GM12878 (cell line): Measurements from ENCODE around the gene LRRC45. TPM values are rescaled to one million over a fixed set of nuclear protein-coding genes. Genes with fewer than 3 reads are reported as not detected.

Experiments used
- ASH2L ChIP-seq: fragments of 300-600, 200-600 bp; sonication (generic); IDR thresholded peaks from 2 replicates; pipeline ENCODE4 v1.6.1; 2017; ENCODE audit warnings: low read depth, mild to moderate bottlenecking, borderline replicate concordance
- ATF7 ChIP-seq: fragments of 450-650 bp; IDR thresholded peaks from 2 replicates; pipeline ENCODE4 v1.6.1; 2016; ENCODE audit warnings: low read depth, mild to moderate bottlenecking
- BACH1 ChIP-seq: fragments of 450-650 bp; IDR thresholded peaks from 2 replicates; pipeline ENCODE4 v1.6.1; 2017; ENCODE audit warnings: mild to moderate bottlenecking, borderline replicate concordance
- CEBPB ChIP-seq, 2 experiments: fragments of 150-350 bp in 1 of 2; IDR thresholded peaks; 2 replicates each; pipeline ENCODE4 v1.6.1; 2012 to 2014; ENCODE audit warnings: low read depth in 2 of 2, low read length in 2 of 2, borderline replicate concordance in 1 of 2, inconsistent platforms in 1 of 2
- ESRRA ChIP-seq: IDR thresholded peaks from 2 replicates; pipeline ENCODE4 v1.6.1; 2012; ENCODE audit warnings: mild to moderate bottlenecking, low read length, improper control_type of control experiment
- GATAD2B ChIP-seq: fragments of 450-650 bp; conservative IDR thresholded peaks from 2 replicates; pipeline ENCODE4 v1.6.1; 2017; ENCODE audit warnings: low read depth, mild to moderate bottlenecking, moderate library complexity
- HDAC2 ChIP-seq: fragments of 200-600 bp; sonication (generic); IDR thresholded peaks from 2 replicates; pipeline ENCODE4 v1.6.1; 2017
- JUNB ChIP-seq: IDR thresholded peaks from 2 replicates; pipeline ENCODE4 v1.6.1; 2016; ENCODE audit warnings: antibody characterized with exemption, mild to moderate bottlenecking
- KAT2A ChIP-seq: conservative IDR thresholded peaks from 2 replicates; pipeline ENCODE4 v1.6.1; 2011; ENCODE audit warnings: low read depth, low read length; ENCODE audit not compliant: control insufficient read depth
- KDM1A ChIP-seq: fragments of 200-600 bp; sonication (generic); IDR thresholded peaks from 2 replicates; pipeline ENCODE4 v1.6.1; 2016; ENCODE audit warnings: borderline replicate concordance
- KLF5 ChIP-seq: fragments of 450-650 bp; IDR thresholded peaks from 2 replicates; pipeline ENCODE4 v1.6.1; 2014; ENCODE audit warnings: mild to moderate bottlenecking; ENCODE audit not compliant: partially characterized antibody
- MYB ChIP-seq: fragments of 150-350 bp; IDR thresholded peaks from 2 replicates; pipeline ENCODE4 v1.6.1; 2014; ENCODE audit warnings: mild to moderate bottlenecking, low read depth, low read length, borderline replicate concordance
- NR2C1 ChIP-seq: fragments of 450-650 bp; IDR thresholded peaks from 2 replicates; pipeline ENCODE4 v1.6.1; 2017; ENCODE audit warnings: antibody characterized with exemption, mild to moderate bottlenecking, moderate library complexity
- PAX5 ChIP-seq: IDR thresholded peaks from 2 replicates; pipeline ENCODE4 v1.6.1; 2011; ENCODE audit warnings: low read depth, low read length, borderline replicate concordance
- POLR2AphosphoS5 ChIP-seq: IDR thresholded peaks from 2 replicates; pipeline ENCODE4 v1.6.1; 2011; ENCODE audit warnings: mild to moderate bottlenecking, low read length, inconsistent platforms
- RCOR1 ChIP-seq: conservative IDR thresholded peaks from 2 replicates; pipeline ENCODE4 v1.6.1; 2012; ENCODE audit warnings: low read depth, low read length, improper control_type of control experiment
- SP1 ChIP-seq: IDR thresholded peaks from one replicate; pipeline ENCODE4 v1.6.1; 2011; ENCODE audit warnings: low read depth, low read length
- SUPT20H ChIP-seq: IDR thresholded peaks from 2 replicates; pipeline ENCODE4 v1.6.1; 2011; ENCODE audit warnings: low read depth, mild to moderate bottlenecking, low read length, moderate library complexity, borderline replicate concordance; ENCODE audit not compliant: control insufficient read depth
- TCF12 ChIP-seq: IDR thresholded peaks from 2 replicates; pipeline ENCODE4 v1.6.1; 2011; ENCODE audit warnings: low read depth, mild to moderate bottlenecking, low read length
- USF1 ChIP-seq: IDR thresholded peaks from 2 replicates; pipeline ENCODE4 v1.6.1; 2011; ENCODE audit warnings: borderline replicate concordance, low read depth, mild to moderate bottlenecking, moderate library complexity, mixed read lengths, low read length; ENCODE audit not compliant: insufficient read depth; ENCODE audit errors: extremely low read length
- ZNF217 ChIP-seq: fragments of 450-650 bp; IDR thresholded peaks from 2 replicates; pipeline ENCODE4 v1.6.1; 2017; ENCODE audit warnings: antibody characterized with exemption, mild to moderate bottlenecking
- polyA plus RNA-seq, 11 experiments: library from polyadenylated mRNA; depleted of rRNA in 4 of 11; unstranded in 6 of 11; stranded (reverse) in 5 of 11; fragments of >200 nt; fragmentation: Nextera tagmentation in 4 of 11; fragmentation: Illumina TruSeq in 1 of 11; extraction: Ambion mirVana in 4 of 11; extraction: Trizol in 1 of 11; gene quantifications; 1 replicate in 1 of 11; 2 replicates in 10 of 11; pipeline versions ENCODE4 v1.2.1 to v1.2.3, GENCODE V29; 2011 to 2016; ENCODE audit warnings: inconsistent platforms in 2 of 11, missing spikeins in 2 of 11, low read depth in 1 of 11
- total RNA-seq, 4 experiments: library from RNA; depleted of rRNA in 3 of 4; stranded (reverse); fragments of >200 nt in 3 of 4; fragmentation: Illumina TruSeq in 1 of 4; extraction: Trizol in 1 of 4; gene quantifications; 2 replicates each; pipeline versions ENCODE4 v1.2.1 to v1.2.3, GENCODE V29; 2013 to 2021
- TF ChIP-seq, protein P1 (sequence below): fragments of 450-650 bp; IDR thresholded peaks from 2 replicates; pipeline ENCODE4 v1.6.1; 2017; ENCODE audit warnings: mild to moderate bottlenecking, moderate library complexity
- TF ChIP-seq, protein P2 (sequence below): IDR thresholded peaks from 2 replicates; pipeline ENCODE4 v1.6.1; 2012; ENCODE audit warnings: mild to moderate bottlenecking, low read depth, low read length

Gene LRRC45
- total and polyA plus RNA-seq, 10 of the 15 experiments (the other 5 are each of a cell fraction or from before 2014, with no cell fraction given), result 0.03 to 27.7 (median 10.4) TPM

- TF ChIP-seq CEBPB (IDR thresholded peaks at IDR 0.05; ENCODE audit: borderline replicate concordance in 1 of 2, low read depth in 2 of 2, low read length in 2 of 2), result no peak
- TF ChIP-seq PAX5, result no peak; the same call in 1 of the 2 replicates
- no peak for TF ChIP-seq SUPT20H
- no peak for TF ChIP-seq TCF12
- no peak for TF ChIP-seq USF1
- no peak for TF ChIP-seq ESRRA
- TF ChIP-seq, protein P1, sequence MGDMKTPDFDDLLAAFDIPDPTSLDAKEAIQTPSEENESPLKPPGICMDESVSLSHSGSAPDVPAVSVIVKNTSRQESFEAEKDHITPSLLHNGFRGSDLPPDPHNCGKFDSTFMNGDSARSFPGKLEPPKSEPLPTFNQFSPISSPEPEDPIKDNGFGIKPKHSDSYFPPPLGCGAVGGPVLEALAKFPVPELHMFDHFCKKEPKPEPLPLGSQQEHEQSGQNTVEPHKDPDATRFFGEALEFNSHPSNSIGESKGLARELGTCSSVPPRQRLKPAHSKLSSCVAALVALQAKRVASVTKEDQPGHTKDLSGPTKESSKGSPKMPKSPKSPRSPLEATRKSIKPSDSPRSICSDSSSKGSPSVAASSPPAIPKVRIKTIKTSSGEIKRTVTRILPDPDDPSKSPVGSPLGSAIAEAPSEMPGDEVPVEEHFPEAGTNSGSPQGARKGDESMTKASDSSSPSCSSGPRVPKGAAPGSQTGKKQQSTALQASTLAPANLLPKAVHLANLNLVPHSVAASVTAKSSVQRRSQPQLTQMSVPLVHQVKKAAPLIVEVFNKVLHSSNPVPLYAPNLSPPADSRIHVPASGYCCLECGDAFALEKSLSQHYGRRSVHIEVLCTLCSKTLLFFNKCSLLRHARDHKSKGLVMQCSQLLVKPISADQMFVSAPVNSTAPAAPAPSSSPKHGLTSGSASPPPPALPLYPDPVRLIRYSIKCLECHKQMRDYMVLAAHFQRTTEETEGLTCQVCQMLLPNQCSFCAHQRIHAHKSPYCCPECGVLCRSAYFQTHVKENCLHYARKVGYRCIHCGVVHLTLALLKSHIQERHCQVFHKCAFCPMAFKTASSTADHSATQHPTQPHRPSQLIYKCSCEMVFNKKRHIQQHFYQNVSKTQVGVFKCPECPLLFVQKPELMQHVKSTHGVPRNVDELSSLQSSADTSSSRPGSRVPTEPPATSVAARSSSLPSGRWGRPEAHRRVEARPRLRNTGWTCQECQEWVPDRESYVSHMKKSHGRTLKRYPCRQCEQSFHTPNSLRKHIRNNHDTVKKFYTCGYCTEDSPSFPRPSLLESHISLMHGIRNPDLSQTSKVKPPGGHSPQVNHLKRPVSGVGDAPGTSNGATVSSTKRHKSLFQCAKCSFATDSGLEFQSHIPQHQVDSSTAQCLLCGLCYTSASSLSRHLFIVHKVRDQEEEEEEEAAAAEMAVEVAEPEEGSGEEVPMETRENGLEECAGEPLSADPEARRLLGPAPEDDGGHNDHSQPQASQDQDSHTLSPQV, result peak; percentile 48; the same call in 1 of the 2 replicates
- TF ChIP-seq NR2C1, result peak; percentile 46; the same call in 1 of the 2 replicates
- TF ChIP-seq HDAC2, result no peak
- peak; percentile 97 for TF ChIP-seq GATAD2B
- TF ChIP-seq JUNB, result no peak
- no peak for TF ChIP-seq RCOR1
- TF ChIP-seq KAT2A, result no peak
- TF ChIP-seq ATF7, result no peak
- TF ChIP-seq KLF5, result peak; percentile 66
- TF ChIP-seq ASH2L, result no peak
- TF ChIP-seq POLR2AphosphoS5, result peak; percentile 92
- peak; percentile 78 for TF ChIP-seq SP1
- peak; percentile 36; the same call in 1 of the 2 replicates for TF ChIP-seq ZNF217
- TF ChIP-seq, protein P2, sequence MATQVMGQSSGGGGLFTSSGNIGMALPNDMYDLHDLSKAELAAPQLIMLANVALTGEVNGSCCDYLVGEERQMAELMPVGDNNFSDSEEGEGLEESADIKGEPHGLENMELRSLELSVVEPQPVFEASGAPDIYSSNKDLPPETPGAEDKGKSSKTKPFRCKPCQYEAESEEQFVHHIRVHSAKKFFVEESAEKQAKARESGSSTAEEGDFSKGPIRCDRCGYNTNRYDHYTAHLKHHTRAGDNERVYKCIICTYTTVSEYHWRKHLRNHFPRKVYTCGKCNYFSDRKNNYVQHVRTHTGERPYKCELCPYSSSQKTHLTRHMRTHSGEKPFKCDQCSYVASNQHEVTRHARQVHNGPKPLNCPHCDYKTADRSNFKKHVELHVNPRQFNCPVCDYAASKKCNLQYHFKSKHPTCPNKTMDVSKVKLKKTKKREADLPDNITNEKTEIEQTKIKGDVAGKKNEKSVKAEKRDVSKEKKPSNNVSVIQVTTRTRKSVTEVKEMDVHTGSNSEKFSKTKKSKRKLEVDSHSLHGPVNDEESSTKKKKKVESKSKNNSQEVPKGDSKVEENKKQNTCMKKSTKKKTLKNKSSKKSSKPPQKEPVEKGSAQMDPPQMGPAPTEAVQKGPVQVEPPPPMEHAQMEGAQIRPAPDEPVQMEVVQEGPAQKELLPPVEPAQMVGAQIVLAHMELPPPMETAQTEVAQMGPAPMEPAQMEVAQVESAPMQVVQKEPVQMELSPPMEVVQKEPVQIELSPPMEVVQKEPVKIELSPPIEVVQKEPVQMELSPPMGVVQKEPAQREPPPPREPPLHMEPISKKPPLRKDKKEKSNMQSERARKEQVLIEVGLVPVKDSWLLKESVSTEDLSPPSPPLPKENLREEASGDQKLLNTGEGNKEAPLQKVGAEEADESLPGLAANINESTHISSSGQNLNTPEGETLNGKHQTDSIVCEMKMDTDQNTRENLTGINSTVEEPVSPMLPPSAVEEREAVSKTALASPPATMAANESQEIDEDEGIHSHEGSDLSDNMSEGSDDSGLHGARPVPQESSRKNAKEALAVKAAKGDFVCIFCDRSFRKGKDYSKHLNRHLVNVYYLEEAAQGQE, result no peak
- TF ChIP-seq BACH1, result peak; percentile 93
- TF ChIP-seq MYB, result no peak
- TF ChIP-seq KDM1A, result no peak
These were observed 14.2 kb downstream of the LRRC45 start, which contains the start of gene DCXR (continued) for GRCh38 chr17:82037092-82037888.
